ENCODE results near the gene DNAJC11.

DNAJC11 gene

GRCh38 chr1:6627031-6627430, 74.6 kb downstream of the DNAJC11 start:
- peaks cover 12 to 34% of the 10 kb centered on the region in 2 donors for H3K36me3 ChIP-seq (ENCODE audit: control insufficient read depth in 1 of 2, insufficient read depth in 2 of 2, low read length in 2 of 2)
- peaks cover 3 to 17% of the 10 kb centered on the region in 2 donors for H3K4me1 ChIP-seq (ENCODE audit: control insufficient read depth in 1 of 2, insufficient read depth in 2 of 2, low read length in 2 of 2)
- H3K4me3 ChIP-seq (ENCODE audit: low read depth in 1 of 2, low read length in 2 of 2), result no peak overlapping the region
- H3K9ac ChIP-seq (ENCODE audit: low read depth in 1 of 2, low read length in 2 of 2), result no peak overlapping the region
- H3K9me3 ChIP-seq (ENCODE audit: control insufficient read depth in 1 of 2, low read length in 2 of 2), result no peaks in the 10 kb centered on the region
- H3K27ac ChIP-seq (ENCODE audit: low read depth, low read length), result no peak overlapping the region
- no peaks in the 10 kb centered on the region for H3K27me3 ChIP-seq (ENCODE audit: control insufficient read depth in 1 of 2, insufficient read depth in 2 of 2, low read length in 2 of 2)

GRCh38 chr1:6625584-6626149, 75.9 kb downstream of the DNAJC11 start:
- no peaks in the 10 kb centered on the region for H3K27me3 ChIP-seq (ENCODE audit: control insufficient read depth in 1 of 2, insufficient read depth in 2 of 2, low read length in 2 of 2)
- peak overlapping the region; percentile 53 for H3K27ac ChIP-seq (ENCODE audit: low read depth, low read length)
- H3K9ac ChIP-seq (ENCODE audit: low read depth in 1 of 2, low read length in 2 of 2), result peak overlapping the region; percentile 58 to 78
- H3K4me3 ChIP-seq (ENCODE audit: low read depth in 1 of 2, low read length in 2 of 2), result peak overlapping the region; percentile 78 to 88
- peaks cover 16 to 46% of the 10 kb centered on the region in 2 donors for H3K36me3 ChIP-seq (ENCODE audit: control insufficient read depth in 1 of 2, insufficient read depth in 2 of 2, low read length in 2 of 2)
- no peaks in the 10 kb centered on the region for H3K9me3 ChIP-seq (ENCODE audit: control insufficient read depth in 1 of 2, low read length in 2 of 2)
- H3K4me1 ChIP-seq (ENCODE audit: control insufficient read depth in 1 of 2, insufficient read depth in 2 of 2, low read length in 2 of 2), result peaks cover 3 to 17% of the 10 kb centered on the region in 2 donors

- H3K36me3 ChIP-seq (ENCODE audit: control insufficient read depth in 1 of 2, insufficient read depth in 2 of 2, low read length in 2 of 2), result peaks cover 16 to 47% of the 10 kb centered on the region in 2 donors
Observed at GRCh38 chr1:6624710-6625583, 76.7 kb downstream of the DNAJC11 start, which contains the start of gene THAP3. Gene THAP3, plus strand, starts transcription at chr1:6624868. Its CDS starts 351 bp downstream, at chr1:6625219.

GRCh38 chr1:6623269-6623965, 78.2 kb downstream of the DNAJC11 start:
- Histone ChIP-seq H3K27ac (ENCODE audit: low read depth, low read length) (no peak overlapping the region), H3K9ac (ENCODE audit: low read depth in 1 of 2, low read length in 2 of 2) (no peak overlapping the region), H3K9me3 (ENCODE audit: control insufficient read depth in 1 of 2, low read length in 2 of 2) (no peaks in the 10 kb centered on the region), H3K4me1 (ENCODE audit: control insufficient read depth in 1 of 2, insufficient read depth in 2 of 2, low read length in 2 of 2) (peaks cover 3 to 17% of the 10 kb centered on the region in 2 donors), H3K36me3 (ENCODE audit: control insufficient read depth in 1 of 2, insufficient read depth in 2 of 2, low read length in 2 of 2) (peaks cover 13 to 42% of the 10 kb centered on the region in 2 donors), H3K27me3 (ENCODE audit: control insufficient read depth in 1 of 2, insufficient read depth in 2 of 2, low read length in 2 of 2) (no peaks in the 10 kb centered on the region), H3K4me3 (ENCODE audit: low read depth in 1 of 2, low read length in 2 of 2) (no peak overlapping the region)

More at GRCh38 chr1:6624710-6625583, 76.7 kb downstream of the DNAJC11 start, which contains the start of gene THAP3:
- Histone ChIP-seq H3K4me3 (ENCODE audit: low read depth in 1 of 2, low read length in 2 of 2) (peak within 1 kb of the TSS; percentile 78 to 88), H3K27me3 (ENCODE audit: control insufficient read depth in 1 of 2, insufficient read depth in 2 of 2, low read length in 2 of 2) (no peaks in the 10 kb centered on the region), H3K9ac (ENCODE audit: low read depth in 1 of 2, low read length in 2 of 2) (peak within 1 kb of the TSS; percentile 60 to 78), H3K27ac (ENCODE audit: low read depth, low read length) (peak within 1 kb of the TSS; percentile 53), H3K4me1 (ENCODE audit: control insufficient read depth in 1 of 2, insufficient read depth in 2 of 2, low read length in 2 of 2) (peaks cover 3 to 17% of the 10 kb centered on the region in 2 donors), H3K9me3 (ENCODE audit: control insufficient read depth in 1 of 2, low read length in 2 of 2) (no peaks in the 10 kb centered on the region)

GRCh38 chr1:6622396-6623152, 79.0 kb downstream of the DNAJC11 start:
- Histone ChIP-seq H3K27ac (ENCODE audit: low read depth, low read length) (no peak overlapping the region), H3K4me1 (ENCODE audit: control insufficient read depth in 1 of 2, insufficient read depth in 2 of 2, low read length in 2 of 2) (peaks cover 3 to 17% of the 10 kb centered on the region in 2 donors), H3K4me3 (ENCODE audit: low read depth in 1 of 2, low read length in 2 of 2) (no peak overlapping the region), H3K36me3 (ENCODE audit: control insufficient read depth in 1 of 2, insufficient read depth in 2 of 2, low read length in 2 of 2) (peaks cover 11 to 36% of the 10 kb centered on the region in 2 donors), H3K27me3 (ENCODE audit: control insufficient read depth in 1 of 2, insufficient read depth in 2 of 2, low read length in 2 of 2) (no peaks in the 10 kb centered on the region), H3K9me3 (ENCODE audit: control insufficient read depth in 1 of 2, low read length in 2 of 2) (no peaks in the 10 kb centered on the region), H3K9ac (ENCODE audit: low read depth in 1 of 2, low read length in 2 of 2) (no peak overlapping the region)

GRCh38 chr1:6621429-6622391, 79.9 kb downstream of the DNAJC11 start:
- peaks cover 9 to 36% of the 10 kb centered on the region in 2 donors for H3K36me3 ChIP-seq (ENCODE audit: control insufficient read depth in 1 of 2, insufficient read depth in 2 of 2, low read length in 2 of 2)
- no peak overlapping the region for H3K4me3 ChIP-seq (ENCODE audit: low read depth in 1 of 2, low read length in 2 of 2)
- H3K27me3 ChIP-seq (ENCODE audit: control insufficient read depth in 1 of 2, insufficient read depth in 2 of 2, low read length in 2 of 2), result no peaks in the 10 kb centered on the region
- H3K9me3 ChIP-seq (ENCODE audit: control insufficient read depth in 1 of 2, low read length in 2 of 2), result no peaks in the 10 kb centered on the region
- peaks cover 3 to 17% of the 10 kb centered on the region in 2 donors for H3K4me1 ChIP-seq (ENCODE audit: control insufficient read depth in 1 of 2, insufficient read depth in 2 of 2, low read length in 2 of 2)
- H3K9ac ChIP-seq (ENCODE audit: low read depth in 1 of 2, low read length in 2 of 2), result no peak overlapping the region
- no peak overlapping the region for H3K27ac ChIP-seq (ENCODE audit: low read depth, low read length)

GRCh38 chr1:6619045-6619444, 82.6 kb downstream of the DNAJC11 start:
- H3K4me1 ChIP-seq (ENCODE audit: control insufficient read depth in 1 of 2, insufficient read depth in 2 of 2, low read length in 2 of 2), result no peaks in the 10 kb centered on the region
- peaks cover 8 to 36% of the 10 kb centered on the region in 2 donors for H3K36me3 ChIP-seq (ENCODE audit: control insufficient read depth in 1 of 2, insufficient read depth in 2 of 2, low read length in 2 of 2)
- H3K9ac ChIP-seq (ENCODE audit: low read depth in 1 of 2, low read length in 2 of 2), result no peak overlapping the region

GRCh38 chr1:6614929-6615785, 86.5 kb downstream of the DNAJC11 start:
- Histone ChIP-seq H3K27me3 (ENCODE audit: control insufficient read depth in 1 of 2, insufficient read depth in 2 of 2, low read length in 2 of 2) (no peaks in the 10 kb centered on the region), H3K4me1 (ENCODE audit: control insufficient read depth in 1 of 2, insufficient read depth in 2 of 2, low read length in 2 of 2) (peaks cover 4% of the 10 kb centered on the region in 2 donors), H3K36me3 (ENCODE audit: control insufficient read depth in 1 of 2, insufficient read depth in 2 of 2, low read length in 2 of 2) (peaks cover 4 to 10% of the 10 kb centered on the region in 2 donors), H3K4me3 (ENCODE audit: low read depth in 1 of 2, low read length in 2 of 2) (peak overlapping the region; percentile 48 to 60), H3K27ac (ENCODE audit: low read depth, low read length) (no peak overlapping the region), H3K9me3 (ENCODE audit: control insufficient read depth in 1 of 2, low read length in 2 of 2) (no peaks in the 10 kb centered on the region), H3K9ac (ENCODE audit: low read depth in 1 of 2, low read length in 2 of 2) (peak overlapping the region in 1 of 2 donors; percentile 54)

More at GRCh38 chr1:6619045-6619444, 82.6 kb downstream of the DNAJC11 start:
- no peak overlapping the region for H3K4me3 ChIP-seq (ENCODE audit: low read depth in 1 of 2, low read length in 2 of 2)
- no peaks in the 10 kb centered on the region for H3K9me3 ChIP-seq (ENCODE audit: control insufficient read depth in 1 of 2, low read length in 2 of 2)
- H3K27me3 ChIP-seq (ENCODE audit: control insufficient read depth in 1 of 2, insufficient read depth in 2 of 2, low read length in 2 of 2), result no peaks in the 10 kb centered on the region
- no peak overlapping the region for H3K27ac ChIP-seq (ENCODE audit: low read depth, low read length)
